ENCODE data around the gene IRGQ.

DNA sequence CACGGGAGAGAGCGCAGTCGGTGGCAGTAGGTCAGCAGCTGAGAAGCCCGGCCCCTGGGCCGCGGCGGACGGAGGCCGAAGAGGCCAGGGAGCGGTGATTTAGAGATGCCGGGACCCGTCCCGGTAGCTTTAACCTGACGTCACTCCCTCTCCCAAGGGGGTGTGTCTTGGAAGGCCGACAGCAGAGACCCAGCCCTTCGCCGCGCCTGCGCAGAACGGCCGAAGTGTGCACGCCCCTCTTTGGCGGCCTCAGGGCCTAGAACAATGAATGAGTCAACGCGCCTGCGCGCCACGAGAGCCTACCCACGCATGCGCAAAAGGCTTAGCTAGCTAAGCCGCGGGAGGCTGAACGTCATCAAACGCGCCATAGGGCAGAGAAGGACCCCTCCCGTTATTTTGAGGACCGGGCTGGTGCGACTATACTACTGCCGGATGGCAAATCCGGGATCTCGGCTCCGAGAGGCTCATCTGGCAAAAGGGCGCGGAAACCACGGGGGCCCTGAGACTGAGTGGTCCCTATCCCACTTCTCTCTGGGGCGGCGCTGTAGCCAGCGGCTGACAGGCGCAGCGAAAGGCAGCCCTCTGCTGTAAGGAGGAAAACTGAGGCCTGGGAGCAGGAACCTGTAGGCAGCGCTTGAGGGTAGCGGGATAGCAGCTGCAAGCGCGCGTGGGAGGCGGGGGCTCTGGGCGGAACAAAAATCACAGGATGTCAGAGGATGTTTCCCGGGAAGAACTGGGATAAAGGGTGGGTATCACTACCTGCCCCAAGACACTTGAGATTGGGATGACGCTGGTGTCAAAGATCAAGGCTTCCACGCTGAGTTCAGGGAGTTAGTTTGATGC, at the start of gene IRGQ, which contains the start of gene ZNF576:
- no peak for TF ChIP-seq CTCF (IDR thresholded peaks at IDR 0.05)
- TF ChIP-seq ZFX (IDR thresholded peaks at IDR 0.05; ENCODE audit: borderline replicate concordance), result no peak
